Measurements from ENCODE around the gene PEX14.

Gene PEX14

GRCh38 chr1:10597492-10598388 is 123.0 kb downstream of the PEX14 start:
- DNase-seq (ENCODE audit: low spot score) = no peak

DNA sequence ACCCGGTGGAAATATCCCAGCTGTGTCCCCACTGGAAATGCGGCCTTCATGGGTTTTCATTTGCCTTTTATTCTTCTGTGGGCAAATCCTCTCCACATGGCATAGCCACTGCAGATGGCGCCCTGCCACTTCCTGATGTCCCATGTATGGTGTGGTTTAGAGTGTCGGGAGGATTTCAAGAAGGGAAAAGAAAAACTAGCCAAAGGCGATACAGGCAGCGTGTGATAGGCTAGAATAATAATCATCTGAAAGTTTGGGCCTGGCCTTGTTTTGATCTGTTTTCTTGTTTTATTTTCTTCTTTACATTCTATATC is 123.6 kb downstream of the PEX14 start:
- peak; percentile 11 for DNase-seq (ENCODE audit: low spot score)

- DNase-seq (ENCODE audit: low spot score) = no peak
Measured at GRCh38 chr1:10599194-10599861, 124.6 kb downstream of the PEX14 start.

DNA sequence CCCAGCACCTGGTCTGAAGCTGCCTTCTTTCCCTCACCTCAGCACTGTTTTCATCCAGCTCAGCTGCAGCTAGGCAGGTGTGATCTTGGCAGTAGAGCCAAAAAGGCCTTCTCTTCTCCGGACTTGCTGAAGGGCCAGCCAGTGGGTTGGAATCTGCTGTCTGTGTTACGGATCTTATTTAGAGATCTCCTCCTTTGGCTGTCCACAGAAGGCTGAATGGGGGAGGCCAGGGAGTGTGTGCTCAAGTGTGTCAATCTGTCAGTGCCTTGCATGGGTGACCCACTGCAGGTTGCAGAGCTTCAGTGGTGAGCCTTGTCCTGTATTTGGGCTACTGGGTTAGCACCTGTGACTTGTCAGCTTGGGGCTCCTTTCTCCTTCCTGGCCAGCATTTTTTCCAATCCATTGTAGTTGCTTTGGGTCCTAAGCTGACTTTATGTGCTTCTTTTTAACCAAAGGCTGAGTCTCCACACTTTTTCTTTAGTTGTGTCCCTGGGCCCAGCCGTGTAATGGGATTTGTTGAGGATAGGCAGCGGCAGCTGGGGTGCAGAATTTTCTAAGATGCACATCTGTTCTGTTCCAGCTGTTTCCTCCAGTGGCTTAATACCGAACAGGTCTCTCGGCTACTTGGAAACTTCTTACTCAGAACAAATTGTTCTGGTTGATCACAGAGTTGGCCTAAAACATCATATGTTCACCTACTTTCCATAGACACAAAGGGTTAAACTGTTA is 126.8 kb downstream of the PEX14 start:
- DNase-seq (ENCODE audit: low spot score) = no peak

DNA sequence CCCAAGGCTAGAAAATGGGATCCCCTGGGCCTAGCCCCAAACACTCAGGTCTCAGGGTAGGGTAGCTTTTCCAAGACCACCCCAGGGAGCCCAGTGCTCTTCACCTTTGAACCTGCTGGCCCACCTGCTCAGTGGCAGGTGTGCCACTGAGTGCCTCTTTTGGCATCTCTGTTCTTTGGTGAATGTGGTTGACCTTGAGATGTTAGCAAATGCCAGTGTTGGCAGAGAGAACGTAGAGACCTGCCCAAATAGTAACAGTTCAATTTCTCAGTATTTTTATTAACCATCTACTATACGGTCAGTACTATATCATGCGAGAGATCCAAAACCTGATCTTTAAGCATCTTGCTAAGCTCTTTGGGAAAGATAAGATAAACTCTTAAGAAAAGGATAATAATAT is 128.2 kb downstream of the PEX14 start:
- no peak for DNase-seq (ENCODE audit: low spot score)

DNA sequence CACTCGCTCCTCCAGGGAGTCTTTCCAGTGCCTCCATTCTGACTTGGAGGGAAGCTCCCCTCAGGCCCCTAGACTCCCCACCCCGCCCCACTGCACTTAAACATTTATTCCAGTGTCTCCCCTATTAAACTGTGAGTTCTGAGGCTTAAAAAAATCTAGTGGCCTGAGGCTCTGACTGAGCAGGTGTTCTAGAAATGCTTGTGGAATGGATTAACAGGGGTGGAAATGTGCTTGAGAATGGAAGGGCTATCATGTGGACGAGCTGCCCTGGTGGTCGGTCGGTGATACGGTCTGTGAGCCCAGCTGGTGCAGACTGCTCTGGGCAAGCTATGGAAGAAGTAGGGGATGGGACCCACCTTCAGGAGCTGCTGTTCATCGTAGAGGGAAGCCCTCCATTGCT is 130.2 kb downstream of the PEX14 start:
- no peak for DNase-seq (ENCODE audit: low spot score)

GRCh38 chr1:10606064-10606463 is 131.3 kb downstream of the PEX14 start:
- no peak for DNase-seq (ENCODE audit: low spot score)

GRCh38 chr1:10607228-10607627 is 132.5 kb downstream of the PEX14 start:
- no peak for DNase-seq (ENCODE audit: low spot score)

DNA sequence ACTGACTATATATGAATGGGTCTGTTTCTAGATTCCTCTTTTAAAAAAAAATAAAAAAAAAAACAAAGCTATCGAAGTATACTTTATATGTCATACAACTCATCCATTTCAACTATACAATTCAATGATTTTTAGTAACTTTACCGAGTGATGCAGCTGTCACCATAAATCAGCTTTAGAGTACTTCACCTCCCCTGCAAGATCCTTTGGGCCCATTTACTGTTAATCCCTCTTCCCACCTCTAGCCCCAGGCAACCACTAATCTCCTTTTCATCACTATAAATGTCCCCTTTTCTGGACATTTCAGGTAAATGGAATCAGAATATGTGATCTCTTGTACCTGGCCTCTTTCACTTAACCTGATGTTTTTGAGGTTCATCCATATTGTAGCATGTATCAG is 133.9 kb downstream of the PEX14 start:
- no peak for DNase-seq (ENCODE audit: low spot score)

DNA sequence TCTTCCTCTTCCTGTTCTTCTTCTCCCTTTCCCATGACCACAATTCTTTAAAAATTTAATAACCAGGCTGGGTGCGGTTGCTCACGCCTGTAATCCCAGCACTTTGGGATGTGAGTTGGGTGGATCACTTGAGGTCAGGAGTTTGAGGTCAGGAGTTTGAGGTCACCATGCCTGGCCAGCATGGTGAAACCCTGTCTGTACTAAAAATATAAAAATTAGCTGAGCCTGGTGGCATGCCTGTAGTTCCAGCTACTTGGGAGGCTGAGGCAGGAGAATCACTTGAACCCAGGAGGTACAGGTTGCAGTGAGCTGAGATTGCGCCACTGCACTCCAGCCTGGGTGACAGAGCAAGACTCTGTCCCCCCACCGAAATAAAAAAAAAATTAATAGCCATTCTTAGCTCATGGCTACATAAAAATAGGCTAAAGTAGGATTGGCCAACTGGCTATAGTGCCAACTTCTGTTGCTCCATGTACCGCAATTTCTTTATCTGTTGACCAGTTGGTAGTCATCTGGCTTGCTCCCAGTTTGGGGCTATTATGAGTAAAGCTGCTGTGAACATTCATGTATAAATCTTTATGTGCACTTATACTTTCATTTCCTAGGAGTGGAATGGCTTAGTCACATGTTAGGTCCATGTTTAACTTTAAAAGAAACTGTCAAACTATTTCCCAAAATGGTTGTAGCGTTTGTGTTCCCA is 136.3 kb downstream of the PEX14 start:
- DNase-seq (ENCODE audit: low spot score) = no peak

DNA sequence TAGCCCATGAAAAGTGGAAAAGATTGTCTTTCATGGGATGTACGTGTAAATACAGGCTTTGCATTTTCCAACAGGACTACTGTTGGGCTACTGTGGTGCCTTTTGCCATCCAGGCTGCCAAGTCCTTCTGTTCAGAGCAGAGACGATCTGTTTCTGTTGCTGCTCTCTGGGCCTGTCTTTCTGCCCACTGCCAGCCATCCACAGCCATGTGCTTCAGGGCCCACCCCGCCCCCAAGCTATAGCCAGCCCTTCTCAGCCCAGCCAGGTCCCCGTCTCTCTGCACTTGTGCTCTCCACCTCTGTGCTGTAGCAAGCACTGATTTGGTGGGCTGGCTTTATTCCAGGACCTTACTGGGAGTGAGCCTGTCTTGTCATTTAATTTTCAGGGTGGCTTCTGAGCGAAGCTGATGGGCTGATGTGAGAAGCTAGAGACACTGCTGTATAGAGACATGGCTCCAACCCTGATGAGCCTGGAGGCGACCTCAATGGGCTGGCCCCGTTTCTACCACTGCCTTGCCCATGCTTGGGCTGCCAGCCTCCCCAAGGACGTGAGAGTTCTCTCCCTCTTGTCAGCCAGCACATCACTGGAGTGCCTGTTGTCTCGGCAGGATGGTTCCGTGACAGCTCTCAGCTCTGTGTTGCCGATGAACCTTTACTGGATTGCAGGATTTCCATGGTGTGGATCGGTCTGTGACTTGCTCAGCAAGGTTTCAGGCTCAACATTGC is 137.8 kb downstream of the PEX14 start:
- no peak for DNase-seq (ENCODE audit: low spot score)

GRCh38 chr1:10613340-10613739 is 138.6 kb downstream of the PEX14 start:
- no peak for DNase-seq (ENCODE audit: low spot score)

- no peak for DNase-seq (ENCODE audit: low spot score)
Measured at GRCh38 chr1:10613861-10614260, 139.1 kb downstream of the PEX14 start.

- no peak for DNase-seq (ENCODE audit: low spot score)
Measured at GRCh38 chr1:10614377-10615225, 139.9 kb downstream of the PEX14 start.

GRCh38 chr1:10615332-10615731 is 140.6 kb downstream of the PEX14 start:
- DNase-seq (ENCODE audit: low spot score) = no peak

- DNase-seq (ENCODE audit: low spot score) = no peak
Measured at GRCh38 chr1:10615932-10616671, 141.4 kb downstream of the PEX14 start.

- DNase-seq (ENCODE audit: low spot score) = no peak
Measured at GRCh38 chr1:10616696-10617095, 141.9 kb downstream of the PEX14 start.

DNA sequence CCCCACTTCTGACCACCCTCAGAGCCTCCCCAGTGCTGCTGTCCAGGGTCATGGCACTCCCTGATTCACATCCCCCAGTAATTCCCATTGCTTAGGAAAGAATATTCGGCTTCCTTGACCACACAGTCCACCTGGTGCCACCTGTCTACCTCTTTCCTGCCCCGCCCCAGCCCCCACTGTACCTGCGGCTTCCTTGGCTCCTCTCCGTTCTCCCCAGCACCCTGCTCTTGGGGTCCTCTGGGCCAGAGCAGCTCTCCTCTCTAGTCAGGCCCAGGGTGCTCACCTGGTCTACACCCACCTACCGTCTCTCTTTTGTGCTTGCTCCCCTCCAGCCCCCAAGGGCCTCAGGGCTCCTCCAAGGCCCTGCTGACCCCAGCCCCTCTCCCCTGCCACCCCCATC is 142.6 kb downstream of the PEX14 start:
- DNase-seq (ENCODE audit: low spot score) = no peak

DNA sequence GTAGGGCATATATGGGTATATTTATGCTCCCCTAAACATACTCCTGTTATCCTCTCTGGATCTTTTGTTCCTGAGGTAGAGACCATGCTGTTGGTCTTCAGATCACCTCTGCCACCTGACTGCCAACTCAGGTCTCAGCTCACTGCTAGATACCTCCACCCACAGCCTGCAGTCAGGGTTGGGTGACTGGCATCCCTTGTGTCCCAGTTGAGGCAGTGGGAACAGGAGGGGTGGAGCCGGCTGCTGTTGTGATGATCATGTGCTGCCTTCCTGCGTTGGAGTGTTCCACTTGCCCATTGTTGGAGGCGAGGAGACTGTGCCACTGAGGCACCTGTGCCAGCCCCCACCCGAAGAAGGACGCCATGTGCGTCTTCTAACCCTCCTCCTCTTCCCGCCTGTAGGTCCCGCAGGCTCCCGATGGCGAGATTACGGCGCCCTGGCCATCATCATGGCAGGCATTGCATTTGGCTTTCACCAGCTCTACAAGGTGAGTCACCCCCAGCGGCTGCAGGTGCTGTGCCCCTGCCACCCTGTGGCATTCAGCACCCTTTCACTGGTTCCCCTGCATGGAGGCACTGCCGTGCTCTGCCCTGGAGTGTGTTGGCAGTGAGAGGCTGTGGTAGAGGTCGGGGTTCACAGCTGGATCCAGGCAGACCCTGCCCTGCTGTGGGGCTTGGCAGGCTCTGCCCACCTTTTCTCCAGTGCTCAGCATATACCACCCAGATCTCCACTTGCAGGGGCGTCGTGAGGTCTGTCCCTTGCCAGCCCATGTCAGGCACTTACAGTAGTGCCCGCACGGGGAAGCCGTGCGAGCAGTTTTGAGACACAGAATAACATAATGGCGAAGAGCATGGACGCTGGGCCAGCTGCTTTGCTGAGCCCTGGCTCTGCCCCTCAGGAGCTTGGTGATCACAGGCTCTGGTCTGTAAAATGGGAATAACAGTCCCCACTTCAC is 143.5 kb downstream of the PEX14 start:
- DNase-seq (ENCODE audit: low spot score) = no peak

All from SW480 (cell line).